HepG2 (cell line): ENCODE measurements around the gene ESPNL. TPM values are rescaled to one million over a fixed set of nuclear protein-coding genes. Genes with fewer than 3 reads are reported as not detected.

Experiments
- ATAC-seq: fragments of 200-7000 bp; cut with Tn5 transposase; 3 replicates; pipeline ENCODE4 v1.9.1; 2020; ENCODE audit warnings: mild to moderate bottlenecking, moderate library complexity
- BruUV-seq: library from RNA; stranded (reverse); fragments of 400-500 nt; replicated peaks from 2 replicates; lab custom pipeline; 2021; lab: Mats Ljungman, UMichigan
- CTCF ChIA-PET: fragments of 300-600 bp; formaldehyde crosslinking; extraction: SDS; loops from one replicate; lab custom pipeline; 2021; ENCODE audit warnings: low total read pairs, inconsistent platforms, low intra/inter-chr PET ratio; lab: Yijun Ruan, JAX
- POLR2A ChIA-PET: fragments of 350-600 bp; sonication (Branson Sonifier 250); formaldehyde crosslinking; loops from one replicate; lab custom pipeline; 2020; ENCODE audit warnings: antibody characterized with exemption, inconsistent platforms; lab: Yijun Ruan, JAX
- DNase-seq: peaks from one replicate; pipeline ENCODE4 v3.0.0-alpha.2; 2015; ENCODE audit warnings: low spot score
- FAIRE-seq: peaks from 3 replicates; lab custom pipeline; 2011; peaks lifted over from hg19 to GRCh38; lab: Jason Lieb, UNC
- H2AFZ ChIP-seq: one replicate; pipeline ENCODE4 v1.6.1; 2011; ENCODE audit warnings: low read length, inconsistent platforms
- H3K27ac ChIP-seq: fragments of 300-600 bp; 3 replicates; pipeline ENCODE4 v1.8.0; 2011; ENCODE audit warnings: mixed run types, mild to moderate bottlenecking, mixed read lengths, low read length, inconsistent platforms; ENCODE audit not compliant: insufficient read depth; ENCODE audit errors: extremely low read length
- H3K27me3 ChIP-seq, 2 experiments: fragments of 200-600 bp in 1 of 2; 2 replicates in 1 of 2; 3 replicates in 1 of 2; pipeline versions ENCODE4 v1.6.0 to v1.8.0; 2011; ENCODE audit warnings: low read length in 2 of 2, mild to moderate bottlenecking in 2 of 2, moderate library complexity in 2 of 2, inconsistent platforms in 1 of 2; ENCODE audit not compliant: insufficient read depth in 2 of 2, control insufficient read depth in 1 of 2
- H3K36me3 ChIP-seq, 2 experiments: fragments of 200-600 bp in 1 of 2; replicated peaks in 1 of 2; 2 replicates in 1 of 2; 3 replicates in 1 of 2; pipeline versions ENCODE4 v1.5.1 to v1.8.0; 2011; ENCODE audit warnings: low read length in 2 of 2, inconsistent platforms in 1 of 2; ENCODE audit not compliant: insufficient read depth in 2 of 2, control insufficient read depth in 1 of 2
- H3K4me1 ChIP-seq: 2 replicates; pipeline ENCODE4 v1.5.1; 2012; ENCODE audit warnings: low read length, inconsistent platforms; ENCODE audit not compliant: insufficient read depth
- H3K4me2 ChIP-seq: 2 replicates; pipeline ENCODE4 v1.6.0; 2011; ENCODE audit warnings: low read depth, low read length, inconsistent platforms
- H3K4me3 ChIP-seq, 3 experiments: fragments of 200-600 bp in 1 of 3; sonication (generic), shearing (Covaris generic) in 1 of 3; replicated peaks in 1 of 3; 2 replicates each; pipeline ENCODE4 v1.5.1; 2011 to 2016; ENCODE audit warnings: low read length in 3 of 3, inconsistent platforms in 2 of 3, low read depth in 2 of 3, mild to moderate bottlenecking in 2 of 3, control low read depth in 1 of 3, mixed read lengths in 1 of 3; ENCODE audit not compliant: insufficient read depth in 1 of 3
- H3K79me2 ChIP-seq: one replicate; pipeline ENCODE4 v1.6.1; 2011; ENCODE audit warnings: low read length, inconsistent platforms; ENCODE audit not compliant: insufficient read depth
- H3K9ac ChIP-seq: 2 replicates; pipeline ENCODE4 v1.6.0; 2011; ENCODE audit warnings: mild to moderate bottlenecking, low read depth, low read length, inconsistent platforms; ENCODE audit not compliant: insufficient read depth
- H3K9me3 ChIP-seq: 2 replicates; pipeline ENCODE4 v1.5.1; 2012; ENCODE audit warnings: mild to moderate bottlenecking, low read length
- H4K20me1 ChIP-seq: 2 replicates; pipeline ENCODE4 v1.6.0; 2011; ENCODE audit warnings: inconsistent platforms, mild to moderate bottlenecking, low read length, moderate library complexity; ENCODE audit not compliant: insufficient read depth
- ARNTL ChIP-seq: sonication (generic); formaldehyde crosslinking; IDR thresholded peaks from 2 replicates; pipeline ENCODE4 v1.4.0; 2020; ENCODE audit warnings: mild to moderate bottlenecking, missing genetic modification reagents
- EZH2 ChIP-seq: conservative IDR thresholded peaks from 2 replicates; pipeline ENCODE4 v1.6.1; 2012; ENCODE audit warnings: mild to moderate bottlenecking, low read depth, low read length, moderate library complexity
- HOMEZ ChIP-seq: IDR thresholded peaks from 2 replicates; pipeline ENCODE4 v1.6.1; 2016; ENCODE audit warnings: low read depth
- KLF13 ChIP-seq: sonication (generic); formaldehyde crosslinking; IDR thresholded peaks from 2 replicates; pipeline ENCODE4 v1.4.0; 2020; ENCODE audit warnings: mild to moderate bottlenecking, missing genetic modification reagents
- MAZ ChIP-seq, 2 experiments: sonication (generic) in 1 of 2; formaldehyde crosslinking in 1 of 2; IDR thresholded peaks; 2 replicates each; pipeline versions ENCODE4 v1.5.0 to v1.6.1; 2012 to 2020; ENCODE audit warnings: low read depth in 2 of 2, mild to moderate bottlenecking in 2 of 2, borderline replicate concordance in 1 of 2, improper control_type of control experiment in 1 of 2, low read length in 1 of 2, missing genetic modification reagents in 1 of 2, moderate library complexity in 1 of 2
- NR3C1 ChIP-seq: sonication (generic); formaldehyde crosslinking; IDR thresholded peaks from 2 replicates; pipeline ENCODE4 v1.4.0; 2020; ENCODE audit warnings: missing genetic modification reagents
- RAD21 ChIP-seq: fragments of 450-650 bp; formaldehyde crosslinking; IDR thresholded peaks from 2 replicates; pipeline ENCODE4 v1.5.0; 2020; ENCODE audit warnings: mild to moderate bottlenecking
- SALL1 ChIP-seq: sonication (generic); formaldehyde crosslinking; IDR thresholded peaks from 2 replicates; pipeline ENCODE4 v1.8.0; 2022; ENCODE audit warnings: mild to moderate bottlenecking, missing genetic modification reagents
- ZNF556 ChIP-seq: sonication (generic); formaldehyde crosslinking; IDR thresholded peaks from 2 replicates; pipeline ENCODE4 v1.4.0; 2020; ENCODE audit warnings: mild to moderate bottlenecking, missing genetic modification reagents, borderline replicate concordance
- ZNF747 ChIP-seq: sonication (generic); formaldehyde crosslinking; IDR thresholded peaks from 2 replicates; pipeline ENCODE4 v1.8.1; 2023; ENCODE audit warnings: missing genetic modification reagents, mild to moderate bottlenecking, borderline replicate concordance
- ZNF770 ChIP-seq: sonication (generic); formaldehyde crosslinking; IDR thresholded peaks from 2 replicates; pipeline ENCODE4 v1.5.0; 2020; ENCODE audit warnings: mild to moderate bottlenecking, missing genetic modification reagents
- ZNF777 ChIP-seq: sonication (generic); formaldehyde crosslinking; IDR thresholded peaks from 2 replicates; pipeline ENCODE4 v1.4.0; 2020; ENCODE audit warnings: missing genetic modification reagents
- ZNF841 ChIP-seq: sonication (generic); formaldehyde crosslinking; IDR thresholded peaks from 2 replicates; pipeline ENCODE4 v1.8.1; 2023; ENCODE audit warnings: missing genetic modification reagents, borderline replicate concordance
- ZSCAN29 ChIP-seq: sonication (generic); formaldehyde crosslinking; conservative IDR thresholded peaks from 2 replicates; pipeline ENCODE4 v1.4.0; 2020; ENCODE audit warnings: mild to moderate bottlenecking, missing genetic modification reagents
- WGBS: methylation state at CpG from one replicate; pipeline ENCODE4 v1.1.6; 2017; ENCODE audit warnings: low lambda C conversion rate; 5-methylcytosine and 5-hydroxymethylcytosine counted together
- in situ Hi-C: cut with HindIII; loops from 2 replicates; pipeline ENCODE4 v1.10.0; 2017; ENCODE audit warnings: low pct_unique_long_range_greater_than_20kb; ENCODE audit not compliant: extremely low pct_ligation_motif_present
- intact Hi-C: fragments of 100-400 bp; cut with micrococcal nuclease; formaldehyde crosslinking; loops from one replicate; pipeline ENCODE4 v1.10.0; 2022; ENCODE audit not compliant: unreplicated experiment
- polyA plus RNA-seq, 8 experiments: library from polyadenylated mRNA; depleted of rRNA in 3 of 8; stranded (reverse) in 7 of 8; unstranded in 1 of 8; fragments of >200 nt; fragmentation: Illumina TruSeq in 4 of 8; extraction: Trizol in 4 of 8; gene quantifications; 2 replicates each; pipeline versions ENCODE4 v1.2.1 to v1.2.3, GENCODE V29; 2011 to 2016; ENCODE audit warnings: low read depth in 4 of 8, missing spikeins in 1 of 8, mixed read lengths in 1 of 8; ENCODE audit not compliant: insufficient read depth in 1 of 8
- total RNA-seq, 5 experiments: library from RNA; depleted of rRNA; stranded (reverse); fragments of >200 nt; fragmentation: Illumina TruSeq; extraction: Trizol; gene quantifications; 2 replicates each; pipeline ENCODE4 v1.2.3, GENCODE V29; 2016; ENCODE audit warnings: low read depth in 1 of 5

The ESPNL gene
- total and polyA plus RNA-seq, 2 of the 13 experiments (the other 11 are each of a cell fraction or from before 2014, with no cell fraction given), result 0.45 to 0.80 TPM

- in situ Hi-C loops (no loop called here), intact Hi-C loops (no loop called here)
- peak; percentile 1; the same call in 1 of the 3 replicates for ATAC-seq
- no TSS peak for BruUV-seq
- no peaks in the 10 kb centered on the region for H3K36me3 ChIP-seq
- peaks cover 38 to 85% of the 10 kb centered on the region in 2 experiments for H3K27me3 ChIP-seq
- no peak overlapping the region for H3K9ac ChIP-seq
- H3K9me3 ChIP-seq, result no peaks in the 10 kb centered on the region
- ChIA-PET CTCF (interaction anchor here (2.3 kb wide), 1 partner anchor 105 kb away, joined by 6 read pairs; no protein-coding TSS in a partner anchor), POLR2A (no interaction called here)
- no peak for FAIRE-seq
- H4K20me1 ChIP-seq, result no peaks in the 10 kb centered on the region
- no peak for DNase-seq
- no peak for TF ChIP-seq KLF13 (CRISPR knock-in tag)
- TF ChIP-seq NR3C1 (CRISPR knock-in tag), result no peak
- TF ChIP-seq ZNF777, result peak; percentile 51; the same call in 1 of the 2 replicates
- TF ChIP-seq ZSCAN29 (CRISPR knock-in tag), result peak; percentile 99
- TF ChIP-seq MAZ (IDR thresholded peaks at IDR 0.05; ENCODE audit: borderline replicate concordance, low read depth, low read length), result no peak
- 0 out of 2 replicates have a peak, but pooled peaks have one; percentile 6 for TF ChIP-seq MAZ (CRISPR knock-in tag; IDR thresholded peaks at IDR 0.05; ENCODE audit: low read depth)
- TF ChIP-seq ZNF841, result 0 out of 2 replicates have a peak, but pooled peaks have one; percentile 6
- TF ChIP-seq RAD21 (CRISPR knock-in tag), result peak; percentile 6; the same call in 1 of the 2 replicates
- 9% methylated on average over 12 of the region's 52 CpGs for WGBS
- peak overlapping the region; percentile 33 to 60 (median 36); a peak in 5 of 6 replicates for H3K4me3 ChIP-seq
- H3K4me1 ChIP-seq, result peaks cover 24% of the 10 kb centered on the region
- no peak overlapping the region for H2AFZ ChIP-seq
- no peaks in the 10 kb centered on the region for H3K79me2 ChIP-seq
- peak overlapping the region; percentile 81 for H3K4me2 ChIP-seq
- H3K27ac ChIP-seq, result no peak overlapping the region
Measured at GRCh38 chr2:238159071-238159539, 59.0 kb downstream of the ESPNL start.

- WGBS, result 39% methylated on average over 3 of the region's 10 CpGs
- Histone ChIP-seq H4K20me1 (no peaks in the 10 kb centered on the region), H3K79me2 (no peaks in the 10 kb centered on the region), H3K27me3 (peaks cover 38 to 85% of the 10 kb centered on the region in 2 experiments), H3K4me1 (peaks cover 24% of the 10 kb centered on the region), H3K4me3 (peak overlapping the region in 2 of 3 experiments; percentile 36 to 60; a peak in 4 of 6 replicates), H3K9me3 (no peaks in the 10 kb centered on the region), H3K36me3 (no peaks in the 10 kb centered on the region), H2AFZ (no peak overlapping the region), H3K27ac (no peak overlapping the region), H3K4me2 (peak overlapping the region; percentile 83), H3K9ac (no peak overlapping the region)
- no peak for DNase-seq
- no TSS peak for BruUV-seq
- ChIA-PET POLR2A (no interaction called here), CTCF (interaction anchor here (1.3 to 2.3 kb wide), 3 partner anchors 97 to 236 kb away, joined by 6 to 7 read pairs (median 6); no protein-coding TSS in a partner anchor)
- no peak for ATAC-seq
- intact Hi-C loops, result loop anchor here (2.0 kb wide), 1 partner anchor 97 kb away; no protein-coding TSS in a partner anchor
- in situ Hi-C loops, result no loop called here
- FAIRE-seq, result no peak
- TF ChIP-seq SALL1 (CRISPR knock-in tag) (0 out of 2 replicates have a peak, but pooled peaks have one; percentile 5), ZNF556 (0 out of 2 replicates have a peak, but pooled peaks have one; percentile 24), HOMEZ (CRISPR knock-in tag) (no peak), ZNF747 (no peak), ZNF770 (CRISPR knock-in tag) (0 out of 2 replicates have a peak, but pooled peaks have one; percentile 13), ARNTL (no peak), EZH2 (peak; percentile 75; the same call in 1 of the 2 replicates)
Measured at GRCh38 chr2:238159661-238160205, 59.6 kb downstream of the ESPNL start.
